ENCODE data around the gene BMAL1. TPM values are rescaled to one million over a fixed set of nuclear protein-coding genes. Genes with fewer than 3 reads are reported as not detected.

BMAL1 gene
- total and polyA plus RNA-seq, 2 of the 4 experiments (the other 2 are of a cell fraction), result 8.8 to 9.9 TPM

- Histone ChIP-seq H3K9me3 (ENCODE audit: control insufficient read depth, insufficient read depth, low read length) (no peaks in the 10 kb centered on the region), H4K5ac (ENCODE audit: low read depth, low read length) (no peak overlapping the region), H2BK120ac (ENCODE audit: low read depth, low read length) (no peak overlapping the region), H4K20me1 (ENCODE audit: insufficient read depth, low read length) (no peaks in the 10 kb centered on the region), H4K91ac (ENCODE audit: insufficient read depth, low read depth, low read length) (no peak overlapping the region), H3K79me1 (ENCODE audit: low read depth in 1 of 2, low read length in 2 of 2) (no peaks in the 10 kb centered on the region), H2AK9ac (replicated peaks; ENCODE audit: low read depth, low read length, poor library complexity) (no peak overlapping the region), H3K9ac (ENCODE audit: low read depth, low read length) (no peak overlapping the region), H3K27ac (ENCODE audit: insufficient read depth, low read length) (no peak overlapping the region), H2BK5ac (ENCODE audit: low read depth, low read length, poor library complexity, severe bottlenecking) (no peak overlapping the region), H3K4me3 (ENCODE audit: insufficient read depth, low read depth, low read length) (no peak overlapping the region), H2BK20ac (ENCODE audit: low read depth, low read length) (no peak overlapping the region), H3K4ac (ENCODE audit: low read depth, low read length) (no peak overlapping the region), H2AFZ (replicated peaks; ENCODE audit: low read length, poor library complexity) (no peak overlapping the region), H2BK15ac (ENCODE audit: low read depth, low read length) (no peak overlapping the region), H3K56ac (ENCODE audit: extremely low read depth, insufficient read depth, low read length) (no peak overlapping the region), H3K9me1 (ENCODE audit: insufficient read depth, low read length) (no peaks in the 10 kb centered on the region), H3K4me2 (ENCODE audit: low read depth, low read length) (no peak overlapping the region), H3K14ac (replicated peaks; ENCODE audit: low read depth, low read length) (no peak overlapping the region), H2AK5ac (ENCODE audit: low read depth, low read length) (no peak overlapping the region), H3K4me1 (ENCODE audit: control insufficient read depth, insufficient read depth, low read length) (no peaks in the 10 kb centered on the region), H3K23ac (ENCODE audit: low read depth, low read length) (no peak overlapping the region), H3K18ac (ENCODE audit: low read depth, low read length) (no peak overlapping the region), H4K8ac (ENCODE audit: low read depth in 2 of 2, low read length in 2 of 2) (no peak overlapping the region), H3K27me3 (ENCODE audit: control insufficient read depth, insufficient read depth, low read length) (no peaks in the 10 kb centered on the region), H3K36me3 (ENCODE audit: control insufficient read depth, insufficient read depth, low read length) (no peaks in the 10 kb centered on the region)
- dilution Hi-C loops (cut with HindIII; ENCODE audit: low sequenced_read_pairs, unreplicated experiment) (no loop called here), intact Hi-C loops (cut with micrococcal nuclease) (no loop called here), in situ Hi-C loops (cut with MboI; ENCODE audit: low sequenced_read_pairs) (no loop called here)
- no peak for ATAC-seq (ENCODE audit: low read depth)
- TF ChIP-seq RCOR1 (IDR thresholded peaks at IDR 0.05; ENCODE audit: insufficient replicate concordance, low read length), result no peak
- no peak for TF ChIP-seq FOS (IDR thresholded peaks at IDR 0.05; ENCODE audit: low read depth, low read length)
- no peak for TF ChIP-seq NFE2L2 (IDR thresholded peaks at IDR 0.05; ENCODE audit: low read depth, low read length)
- TF ChIP-seq POLR2A (IDR thresholded peaks at IDR 0.05; ENCODE audit: low read depth, low read length), result no peak
- TF ChIP-seq MAZ (IDR thresholded peaks at IDR 0.05; ENCODE audit: borderline replicate concordance, low read depth, low read length), result no peak
- TF ChIP-seq, protein P1, sequence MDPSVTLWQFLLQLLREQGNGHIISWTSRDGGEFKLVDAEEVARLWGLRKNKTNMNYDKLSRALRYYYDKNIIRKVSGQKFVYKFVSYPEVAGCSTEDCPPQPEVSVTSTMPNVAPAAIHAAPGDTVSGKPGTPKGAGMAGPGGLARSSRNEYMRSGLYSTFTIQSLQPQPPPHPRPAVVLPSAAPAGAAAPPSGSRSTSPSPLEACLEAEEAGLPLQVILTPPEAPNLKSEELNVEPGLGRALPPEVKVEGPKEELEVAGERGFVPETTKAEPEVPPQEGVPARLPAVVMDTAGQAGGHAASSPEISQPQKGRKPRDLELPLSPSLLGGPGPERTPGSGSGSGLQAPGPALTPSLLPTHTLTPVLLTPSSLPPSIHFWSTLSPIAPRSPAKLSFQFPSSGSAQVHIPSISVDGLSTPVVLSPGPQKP (IDR thresholded peaks at IDR 0.05; ENCODE audit: borderline replicate concordance, low read depth, low read length), result no peak
- TF ChIP-seq USF2 (IDR thresholded peaks at IDR 0.05; ENCODE audit: low read depth, low read length), result no peak
- TF ChIP-seq MAFK (IDR thresholded peaks at IDR 0.05; ENCODE audit: low read depth, low read length), result no peak
- TF ChIP-seq MXI1 (IDR thresholded peaks at IDR 0.05; ENCODE audit: borderline replicate concordance, low read depth, low read length), result no peak
- no peak for TF ChIP-seq BHLHE40 (IDR thresholded peaks at IDR 0.05; ENCODE audit: low read depth, low read length)
- no peak for TF ChIP-seq SMC3 (IDR thresholded peaks at IDR 0.05; ENCODE audit: low read depth, low read length)
- DNase-seq, result no peak
- BruUV-seq (replicated peaks), result no TSS peak
- ChIA-PET POLR2A (ENCODE audit: unreplicated experiment) (no interaction called here), CTCF (no interaction called here)
- 0% methylated on average over 1 of the region's 3 CpGs; no CpG with 5 or more reads in 1 of the 2 experiments for WGBS, 2 experiments (ENCODE audit: extremely low coverage in 2 of 2, insufficient read length in 1 of 2)
These were observed 41.7 kb upstream of the BMAL1 start for GRCh38 chr11:13235895-13236294.

All from IMR-90 (cell line).